Measurements from ENCODE around the gene PRKRIP1.
A peak's percentile ranks its signal among the peaks of the same experiment; 100 is the strongest.
"Not testable (repeated sequence)": the region's sequence is repeated elsewhere in the genome, so short reads cannot be mapped to it uniquely, and the experiment has no call there.

The PRKRIP1 gene

GRCh38 chr7:102404005-102404861 is 8.1 kb downstream of the PRKRIP1 start:
- DNase-seq = peak; percentile 22

- not testable (repeated sequence) for DNase-seq
Observed at GRCh38 chr7:102404862-102405188, 8.7 kb downstream of the PRKRIP1 start.

DNA sequence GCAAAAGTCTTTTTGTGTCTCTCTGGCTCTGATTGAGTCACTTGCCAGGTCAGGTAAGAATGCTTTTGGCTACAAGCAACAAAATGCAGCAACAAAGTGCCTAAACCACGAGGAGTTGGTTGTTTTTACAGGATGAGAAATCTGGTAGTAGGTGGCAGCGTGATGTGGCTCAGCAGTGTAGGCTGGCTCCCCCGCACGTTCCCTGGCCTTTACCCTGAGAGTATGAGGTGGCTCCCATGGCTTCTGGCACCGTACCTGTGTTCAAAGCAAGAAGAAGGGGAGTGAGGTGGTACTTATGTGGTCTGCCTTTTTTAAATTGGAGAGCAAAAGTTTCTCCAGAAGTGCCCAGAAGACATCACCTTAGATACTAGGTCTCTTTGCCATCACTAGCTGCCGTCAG is 11.7 kb downstream of the PRKRIP1 start:
- no peak for DNase-seq

DNA sequence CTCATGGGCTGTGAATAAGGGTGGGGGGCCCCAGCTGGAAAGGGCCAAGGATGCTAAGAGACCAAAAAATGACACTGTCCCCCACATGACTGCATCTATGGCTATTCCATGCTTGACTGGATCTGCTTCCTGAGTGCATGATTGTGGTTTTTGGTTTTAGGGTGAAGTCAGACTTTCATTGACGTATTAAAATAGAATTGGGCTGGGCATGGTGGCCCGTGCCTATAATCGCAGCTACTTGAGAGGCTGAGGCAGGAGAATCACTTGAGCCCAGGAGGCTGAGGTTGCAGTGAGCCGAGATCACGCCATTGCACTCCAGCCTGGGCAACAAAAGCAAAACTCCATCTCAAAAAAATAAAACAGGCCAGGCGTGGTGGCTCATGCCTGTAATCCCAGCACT is 12.4 kb downstream of the PRKRIP1 start:
- not testable (repeated sequence) for DNase-seq

GRCh38 chr7:102409340-102409739 is 13.2 kb downstream of the PRKRIP1 start:
- DNase-seq = no peak

GRCh38 chr7:102410123-102410522 is 14.0 kb downstream of the PRKRIP1 start:
- DNase-seq = no peak

GRCh38 chr7:102410918-102411317 is 14.8 kb downstream of the PRKRIP1 start:
- DNase-seq = no peak

- no peak for DNase-seq
Observed at GRCh38 chr7:102412548-102412947, 16.4 kb downstream of the PRKRIP1 start.

DNA sequence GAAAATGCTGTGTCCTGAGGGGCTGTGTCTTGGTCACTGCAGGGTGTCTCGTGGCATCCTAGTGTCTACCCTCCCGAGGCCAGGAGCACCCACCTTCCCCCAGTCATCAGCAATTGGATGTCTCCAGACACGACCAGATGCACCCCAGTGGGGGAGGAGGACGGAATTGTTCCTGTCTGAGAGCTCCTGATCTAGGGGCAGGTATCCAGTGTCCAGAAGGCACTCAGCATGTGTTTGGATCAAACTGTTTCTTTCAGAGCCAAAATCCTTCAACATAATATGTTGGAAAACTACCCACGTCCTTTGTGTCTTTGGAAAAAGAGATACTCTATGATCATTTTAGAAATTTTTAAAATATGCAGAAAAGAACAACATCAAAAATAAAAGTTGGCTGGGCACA is 16.9 kb downstream of the PRKRIP1 start:
- no peak for DNase-seq

GRCh38 chr7:102413611-102414010 is 17.4 kb downstream of the PRKRIP1 start:
- DNase-seq = no peak

- DNase-seq = no peak
Observed at GRCh38 chr7:102415685-102416225, 19.6 kb downstream of the PRKRIP1 start.

- DNase-seq = no peak
Observed at GRCh38 chr7:102416406-102416805, 20.2 kb downstream of the PRKRIP1 start.

GRCh38 chr7:102417105-102417504 is 20.9 kb downstream of the PRKRIP1 start:
- no peak for DNase-seq

- no peak for DNase-seq
Observed at GRCh38 chr7:102418592-102418991, 22.4 kb downstream of the PRKRIP1 start.

DNA sequence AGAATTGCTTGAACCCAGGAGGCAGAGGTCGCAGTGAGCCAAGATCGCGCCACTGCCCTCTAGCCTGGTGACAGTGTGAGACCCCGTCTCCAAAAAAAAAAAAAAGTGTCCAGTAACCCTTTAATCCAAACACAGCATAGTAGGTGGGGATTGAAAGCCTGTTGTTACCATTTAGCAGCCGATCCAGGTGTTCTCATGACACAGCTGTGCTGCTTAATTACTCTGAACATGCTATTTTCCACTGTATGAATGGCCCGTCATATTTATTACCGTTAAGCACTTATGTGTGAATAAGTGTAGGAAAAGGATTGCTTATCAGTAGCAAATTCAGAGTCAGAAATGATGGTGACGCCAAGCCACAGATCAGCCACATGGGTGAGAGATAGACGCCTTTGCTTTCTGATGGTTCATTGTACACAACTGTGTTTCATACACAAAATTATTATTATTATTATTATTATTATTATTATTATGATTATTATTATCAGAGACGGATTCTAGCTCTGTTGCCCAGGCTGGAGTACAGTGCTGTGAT is 25.6 kb downstream of the PRKRIP1 start:
- no peak for DNase-seq

DNA sequence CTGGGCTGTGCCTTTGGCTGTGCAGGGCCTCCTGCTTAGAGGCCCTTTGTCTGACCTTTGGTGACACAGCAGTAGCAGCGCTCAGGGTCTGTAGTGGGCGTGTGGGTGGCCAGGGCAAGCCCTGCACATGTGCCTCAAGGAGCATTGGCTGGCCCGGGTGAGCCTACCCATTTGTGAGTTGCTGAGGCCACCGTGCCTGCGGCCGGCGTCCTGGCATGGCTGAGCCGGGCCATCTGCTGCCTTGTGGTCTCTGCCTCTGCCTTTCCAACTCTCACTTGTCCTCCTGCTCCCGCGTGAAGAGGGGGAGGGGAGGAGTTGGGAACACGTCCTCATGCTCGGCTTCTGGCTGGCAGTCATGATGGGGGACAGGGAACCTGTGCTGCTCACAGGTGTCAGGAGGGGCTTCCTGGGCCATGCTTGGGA is 28.0 kb downstream of the PRKRIP1 start:
- no peak for DNase-seq

DNA sequence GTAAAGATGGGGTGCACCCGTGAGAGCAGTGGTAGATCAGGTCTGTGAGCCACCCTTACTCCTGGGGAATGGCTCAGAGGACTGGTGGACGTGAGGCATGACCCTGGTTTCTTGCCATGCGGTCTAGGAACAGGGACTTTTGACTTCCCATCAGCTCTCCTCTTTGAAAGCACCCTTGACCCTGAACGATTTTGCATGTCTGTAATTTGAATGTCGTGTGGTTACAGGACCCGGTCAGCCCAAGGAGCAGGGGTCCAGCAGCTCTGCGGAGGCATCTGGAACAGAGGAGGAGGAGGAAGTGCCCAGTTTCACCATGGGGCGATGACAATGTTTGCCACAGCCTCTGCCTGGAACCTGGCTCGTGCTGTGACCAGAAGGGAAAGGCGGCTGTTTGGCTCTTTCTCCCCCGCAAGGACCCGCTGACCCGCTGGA is 28.6 kb downstream of the PRKRIP1 start:
- DNase-seq = no peak

DNA sequence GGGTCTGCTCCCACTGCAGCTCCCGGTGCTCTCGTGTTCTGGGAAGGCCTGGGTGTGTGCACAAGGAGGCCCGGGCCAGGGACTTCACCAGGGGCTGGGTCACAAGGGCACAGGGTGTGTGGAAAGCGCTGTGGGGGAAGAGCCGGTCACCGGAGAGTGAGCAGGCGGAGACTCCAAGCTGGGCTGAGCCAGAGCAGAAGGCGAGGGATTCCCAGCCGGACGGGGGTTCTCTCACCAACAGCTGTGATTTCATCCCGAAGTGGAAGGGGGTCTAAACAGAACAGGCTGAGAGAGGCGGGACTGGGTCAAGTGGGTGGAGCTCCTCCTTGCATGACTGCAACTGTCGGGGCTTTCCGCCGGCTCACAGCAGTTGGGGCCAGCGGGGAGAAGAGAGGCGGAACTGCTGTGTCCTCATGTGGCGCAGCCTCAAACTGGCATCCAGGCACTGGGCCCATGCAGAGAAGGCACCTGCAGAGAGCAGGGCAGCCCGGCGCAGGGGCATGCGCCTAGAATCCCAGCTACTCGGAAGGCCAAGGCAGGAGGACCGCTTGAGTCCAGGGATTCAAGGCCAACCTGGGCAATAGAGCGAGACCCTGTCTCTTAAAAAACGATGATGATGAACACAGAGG is 29.6 kb downstream of the PRKRIP1 start:
- no peak for DNase-seq

- no peak for DNase-seq
Observed at GRCh38 chr7:102426268-102427018, 30.3 kb downstream of the PRKRIP1 start.

- no peak for DNase-seq
Observed at GRCh38 chr7:102427019-102427405, 30.8 kb downstream of the PRKRIP1 start.

DNA sequence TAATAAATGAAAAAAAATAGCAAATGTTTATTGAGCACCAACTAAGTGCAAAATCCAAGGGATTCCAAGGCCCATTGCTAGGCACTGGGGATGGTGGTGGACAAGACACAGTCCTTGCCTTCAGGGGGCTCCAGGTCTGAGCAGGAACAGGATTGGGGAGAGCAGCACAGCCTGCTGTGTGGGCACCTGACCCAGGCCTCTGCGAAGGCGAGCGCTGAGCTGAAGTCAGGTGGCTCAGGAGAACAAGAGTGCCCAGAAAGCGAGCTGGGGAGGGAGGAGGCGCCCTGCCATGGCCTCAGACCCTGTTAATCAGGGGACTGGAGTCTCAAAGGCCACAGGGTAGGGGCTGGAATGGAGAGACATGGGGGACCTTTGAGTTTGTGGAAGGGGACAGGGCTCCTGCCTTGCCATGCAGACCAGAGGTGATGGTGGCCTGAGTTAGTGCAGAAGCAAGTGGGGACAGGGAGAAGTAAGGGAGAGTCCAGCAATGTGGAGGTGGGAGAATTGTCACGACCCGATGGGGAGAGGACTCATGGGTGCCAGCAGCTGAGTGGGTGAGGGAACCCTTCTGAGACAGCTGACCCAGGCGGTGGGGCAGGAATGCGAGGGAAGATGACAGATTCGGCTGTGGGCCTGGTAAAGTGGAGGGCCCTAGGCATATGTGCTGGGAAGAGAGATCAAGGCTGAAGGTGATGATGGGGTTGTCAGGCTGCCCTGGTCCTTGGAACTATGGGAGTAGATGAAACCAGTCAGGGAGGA is 33.2 kb downstream of the PRKRIP1 start:
- no peak for DNase-seq

GRCh38 chr7:102431617-102432298 is 35.6 kb downstream of the PRKRIP1 start:
- DNase-seq = no peak
